T-helper 2 cell (primary cell): ENCODE measurements around the gene GRK4.
"Not testable (repeated sequence)": the region's sequence is repeated elsewhere in the genome, so short reads cannot be mapped to it uniquely, and the experiment has no call there.

ENCODE experiments used
- DNase-seq, 5 experiments: peaks; one replicate each; pipeline versions ENCODE4 v3.0.0 to v3.0.0-alpha.2; 2012 to 2022

Gene GRK4

DNA sequence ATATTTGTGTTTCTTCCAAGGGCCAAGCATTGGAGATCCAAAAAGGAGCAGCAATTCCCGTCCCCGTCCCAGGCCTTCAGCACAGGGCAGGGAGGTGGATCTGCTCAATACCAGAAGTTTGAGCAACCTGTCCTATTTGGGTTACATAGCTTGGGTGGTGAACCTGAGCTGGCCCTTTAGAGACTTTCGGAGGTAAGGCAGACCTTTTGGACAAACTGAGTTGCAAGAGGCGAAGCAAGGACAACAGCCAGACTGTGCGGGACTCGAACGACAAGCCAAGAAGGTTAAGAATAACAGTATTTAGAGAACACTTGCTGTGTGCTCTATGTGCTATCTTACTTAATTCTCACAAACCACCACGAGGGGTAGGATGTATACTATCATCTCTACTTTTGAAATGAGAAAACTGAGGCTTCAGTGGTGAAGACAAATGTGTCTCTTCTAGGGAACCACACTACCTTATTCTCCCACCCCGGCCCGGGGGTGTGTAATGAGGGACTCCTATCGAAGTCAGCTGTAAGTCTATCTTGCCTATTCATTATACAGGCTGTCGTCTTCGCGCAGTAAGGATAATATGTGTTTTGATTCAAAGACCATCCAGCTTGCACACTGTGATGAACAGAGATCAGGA, 1.4 kb upstream of the GRK4 start:
- peak in 3 of 5 experiments; percentile 24 to 88 (median 62) for DNase-seq

DNA sequence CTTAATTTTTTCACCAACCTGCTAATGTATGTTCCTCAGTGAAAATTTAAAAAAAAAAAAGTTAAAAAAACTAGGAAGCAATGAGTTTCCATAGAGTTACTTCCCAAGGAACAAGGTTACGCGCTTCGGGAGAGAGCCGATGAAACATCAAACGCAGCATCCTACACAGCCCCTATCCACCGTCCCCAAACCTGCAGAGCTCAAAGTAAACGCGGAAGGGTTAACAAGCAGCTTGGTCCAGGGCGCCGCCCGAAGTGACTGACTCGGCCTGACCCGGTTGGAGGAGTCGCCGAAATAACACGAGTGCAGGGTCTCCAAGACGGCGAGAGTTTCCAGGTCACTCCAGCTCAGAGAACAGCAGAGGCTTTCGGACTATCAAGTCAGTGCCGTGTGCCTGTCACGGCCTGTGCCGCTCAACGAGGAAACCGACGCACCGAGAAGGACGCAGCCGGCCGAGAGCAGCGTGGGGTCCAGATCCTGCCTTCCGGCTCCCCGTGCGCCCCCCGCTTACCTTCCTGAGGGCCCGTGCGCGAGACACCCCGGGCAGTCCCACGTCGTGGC, 677 bp upstream of the GRK4 start:
- DNase-seq: peak in 2 of 5 experiments; percentile 13 to 55

DNA sequence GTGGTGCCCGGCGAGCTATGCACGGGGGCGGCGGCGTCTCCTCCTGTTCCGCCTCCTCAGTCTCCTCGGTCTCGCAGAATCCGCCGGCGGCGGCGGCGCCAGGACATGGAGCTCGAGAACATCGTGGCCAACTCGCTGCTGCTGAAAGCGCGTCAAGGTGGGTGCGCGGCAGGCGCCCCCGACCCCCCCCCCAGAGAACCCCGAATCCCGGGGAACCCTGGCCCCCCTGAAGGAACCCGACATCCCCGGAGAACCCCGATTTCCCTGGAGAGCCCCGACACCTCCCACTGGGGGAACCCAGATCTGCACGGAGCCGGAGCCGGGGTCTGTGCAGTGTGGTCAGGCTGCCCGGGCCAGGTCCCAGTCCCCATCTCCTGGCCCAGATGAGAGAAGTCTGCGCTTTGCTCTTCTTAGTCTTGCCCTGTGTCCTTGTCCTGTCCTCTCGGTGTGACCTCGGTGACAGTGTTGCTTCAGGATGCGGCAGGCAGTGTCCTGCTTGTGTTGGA, 648 bp downstream of the GRK4 start:
- DNase-seq: peak in 1 of 5 experiments; percentile 70

DNA sequence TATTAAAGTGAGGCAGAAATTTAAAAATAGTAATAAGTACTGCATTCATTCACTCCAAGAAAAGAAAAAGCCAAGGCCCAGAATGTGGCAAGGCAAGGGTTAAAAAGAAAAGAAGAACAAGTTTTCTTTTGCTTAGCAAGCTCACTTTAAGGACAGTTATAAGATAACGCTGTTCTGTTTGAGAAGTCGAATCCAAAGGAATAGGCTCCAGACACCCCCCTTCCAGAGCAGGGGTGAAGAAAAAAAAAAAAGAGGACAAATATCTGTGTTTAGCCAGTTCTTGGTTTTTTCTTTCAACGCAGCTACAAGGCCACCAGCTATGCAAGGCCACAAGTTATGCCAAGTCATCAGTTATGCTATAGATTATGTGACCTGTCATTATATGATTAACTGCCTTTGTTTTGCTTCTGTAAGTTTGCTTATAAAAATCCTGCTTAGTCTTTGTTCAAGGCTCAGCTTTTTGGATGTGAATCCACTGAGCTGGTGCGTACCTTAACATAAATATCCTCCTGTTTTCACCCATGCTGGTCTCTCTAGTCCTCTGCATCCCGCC, 1.4 kb downstream of the GRK4 start:
- no peak for DNase-seq

DNA sequence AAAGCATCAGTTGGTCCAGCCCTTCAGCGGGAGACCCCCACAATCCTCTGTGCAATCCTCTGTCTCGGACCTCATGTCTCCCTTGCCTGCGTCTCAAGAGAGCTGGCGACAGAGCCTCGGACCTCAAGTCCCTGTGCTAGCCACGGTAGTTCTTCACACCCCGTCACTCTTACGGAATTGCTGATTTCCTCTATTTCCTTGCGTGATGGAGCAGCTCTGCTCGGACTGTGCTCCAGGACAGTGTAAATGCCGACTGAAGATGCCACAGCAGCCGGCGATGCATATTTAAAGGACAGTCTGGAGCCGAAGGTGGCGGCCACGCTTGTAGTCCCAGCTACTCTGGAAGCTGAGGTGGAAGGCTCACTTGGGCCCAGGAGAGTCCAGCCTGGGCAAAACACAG, 1.9 kb downstream of the GRK4 start:
- DNase-seq: no peak

DNA sequence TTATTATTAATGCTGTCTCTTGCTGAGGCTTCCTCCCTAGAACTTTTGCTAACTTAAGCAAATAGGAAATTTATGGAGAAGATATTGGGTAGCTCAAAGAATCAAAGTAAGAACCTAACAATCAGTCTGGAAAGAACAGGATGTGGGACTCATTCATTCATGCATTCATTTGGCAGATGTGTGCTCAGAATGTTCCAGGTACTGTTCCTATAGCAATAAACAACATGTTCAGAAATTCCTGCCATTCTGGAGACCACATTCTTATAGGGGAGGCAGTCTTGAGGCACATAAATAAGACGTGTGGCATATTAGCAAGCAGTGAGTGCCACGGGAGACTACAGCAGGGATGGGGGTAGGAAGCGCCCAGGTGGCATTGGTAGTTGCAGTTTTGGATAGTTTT, 5.0 kb downstream of the GRK4 start:
- DNase-seq: no peak

DNA sequence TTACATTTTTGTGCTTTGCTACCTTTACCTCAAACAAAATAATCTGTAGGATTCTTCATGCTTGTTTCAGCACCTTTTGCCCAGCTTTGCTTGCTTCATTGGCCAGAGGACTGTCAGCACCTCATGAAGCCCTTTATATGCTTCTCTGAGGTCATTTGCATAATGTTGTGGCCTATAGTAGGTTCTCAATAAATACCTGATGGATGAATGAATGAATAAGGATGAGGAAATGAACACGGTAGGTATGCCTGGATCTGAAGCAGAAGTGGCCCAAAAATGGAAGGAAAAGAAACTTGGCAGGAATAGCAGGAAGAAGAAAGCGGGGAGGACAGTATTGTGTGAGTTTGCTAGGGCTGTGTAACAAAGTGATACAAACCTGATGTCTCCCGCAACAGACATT, 7.9 kb downstream of the GRK4 start:
- no peak for DNase-seq

DNA sequence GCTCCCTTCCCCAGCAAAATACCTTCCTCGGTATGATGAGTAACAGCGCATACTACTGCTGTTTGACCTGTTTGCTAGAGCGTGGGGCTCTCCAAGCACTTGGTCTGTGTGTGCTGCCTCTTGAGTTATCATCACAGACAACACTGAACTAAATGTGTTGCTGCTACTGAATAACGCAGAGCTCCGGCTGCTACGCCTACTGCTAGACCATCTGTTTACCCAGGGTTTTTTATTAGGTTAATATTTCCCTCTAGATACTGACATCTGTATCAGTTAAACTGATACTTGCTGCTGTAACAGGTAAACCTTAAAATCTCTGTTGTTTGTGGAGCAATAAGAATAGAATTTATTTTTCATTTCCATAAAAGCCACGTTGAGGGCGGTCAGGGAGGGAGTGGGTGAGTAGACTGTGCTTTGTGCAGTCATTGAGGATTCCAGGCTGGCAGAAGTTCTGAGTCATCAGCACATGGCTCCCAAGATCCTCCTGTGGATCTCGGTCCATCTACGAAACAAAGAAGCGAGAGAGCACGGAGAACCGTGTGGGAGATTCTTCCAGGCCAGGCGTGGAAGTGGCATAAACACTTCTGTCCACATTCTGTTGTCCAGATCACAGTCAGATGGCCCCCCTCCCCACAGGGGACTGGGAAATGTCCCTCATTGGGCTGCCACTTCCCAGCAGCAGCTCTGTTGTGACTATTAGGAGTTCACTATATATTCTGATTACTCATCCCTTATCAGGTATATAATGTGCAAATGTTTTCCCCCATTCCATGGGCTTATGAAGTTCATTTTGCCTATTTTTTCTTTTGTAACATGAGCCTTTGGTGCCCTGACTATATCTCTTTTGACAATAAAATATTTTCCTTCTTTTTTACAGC, 14.1 kb downstream of the GRK4 start:
- DNase-seq: no peak

DNA sequence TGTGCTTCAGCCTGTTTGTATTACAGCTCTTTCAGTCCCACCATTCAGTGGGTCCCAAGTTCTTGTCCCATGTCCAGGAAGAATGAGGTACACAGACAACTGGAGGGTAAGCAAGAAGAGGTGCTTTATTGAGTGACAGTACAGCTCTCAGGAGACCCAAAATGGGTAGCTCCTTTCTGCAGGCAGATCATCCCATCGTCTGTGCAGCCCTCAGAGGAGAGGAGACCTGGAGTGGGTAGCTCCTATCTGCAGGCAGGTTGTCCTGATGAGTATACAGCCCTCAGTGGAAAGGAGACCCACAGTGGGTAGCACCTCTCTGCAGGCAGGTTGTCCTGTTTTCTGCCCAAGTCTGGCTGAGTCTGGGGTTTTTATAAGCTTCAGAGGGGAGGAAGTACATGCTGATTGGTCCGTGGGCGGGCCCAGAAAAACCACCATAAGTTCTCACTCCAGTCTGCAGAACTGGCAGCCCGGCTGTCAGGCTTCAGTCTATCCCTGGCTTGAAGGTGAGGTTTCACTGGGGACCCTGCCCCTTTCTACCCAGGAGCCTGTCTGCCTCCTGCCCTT, 18.0 kb downstream of the GRK4 start:
- DNase-seq: peak in 1 of 5 experiments; percentile 6

DNA sequence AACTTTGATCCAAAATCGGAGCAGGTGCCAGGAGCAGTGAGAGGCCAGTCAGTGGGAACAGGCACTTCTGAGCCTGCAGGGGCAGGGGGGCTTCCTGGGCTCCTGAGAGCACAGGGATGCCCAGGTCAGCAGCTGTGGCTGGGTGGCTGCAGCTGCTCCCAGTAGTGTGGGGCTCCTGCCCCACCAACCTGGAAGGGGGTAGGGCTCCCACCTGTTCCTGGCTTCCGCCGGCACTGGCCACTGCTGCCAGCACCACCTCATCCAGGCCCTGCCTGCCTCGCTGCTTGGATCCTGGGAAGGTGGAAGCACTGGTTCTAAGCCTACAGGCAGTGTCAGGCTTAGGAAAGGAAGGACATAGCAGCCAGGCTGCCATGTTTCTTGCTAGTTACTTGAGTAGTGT, 18.6 kb downstream of the GRK4 start:
- DNase-seq: no peak

DNA sequence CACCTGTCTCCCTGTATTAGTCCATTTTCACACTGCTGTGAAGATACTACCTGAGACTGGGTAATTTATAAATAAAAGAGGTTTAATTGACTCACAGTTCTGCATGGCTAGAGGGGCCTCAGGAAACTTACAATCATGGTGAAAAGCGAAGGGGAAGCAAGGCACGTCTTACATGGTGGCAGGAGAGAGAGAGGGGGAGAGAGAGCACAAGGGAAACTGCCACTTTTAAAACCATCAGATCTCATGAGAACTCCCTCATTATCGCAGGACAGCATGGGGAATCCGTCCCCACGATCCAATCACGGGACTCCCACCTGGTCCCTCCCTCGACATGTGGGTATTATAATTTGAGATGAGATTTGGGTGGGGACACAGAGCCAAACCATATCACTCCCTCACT, 20.3 kb downstream of the GRK4 start:
- not testable (repeated sequence) for DNase-seq

DNA sequence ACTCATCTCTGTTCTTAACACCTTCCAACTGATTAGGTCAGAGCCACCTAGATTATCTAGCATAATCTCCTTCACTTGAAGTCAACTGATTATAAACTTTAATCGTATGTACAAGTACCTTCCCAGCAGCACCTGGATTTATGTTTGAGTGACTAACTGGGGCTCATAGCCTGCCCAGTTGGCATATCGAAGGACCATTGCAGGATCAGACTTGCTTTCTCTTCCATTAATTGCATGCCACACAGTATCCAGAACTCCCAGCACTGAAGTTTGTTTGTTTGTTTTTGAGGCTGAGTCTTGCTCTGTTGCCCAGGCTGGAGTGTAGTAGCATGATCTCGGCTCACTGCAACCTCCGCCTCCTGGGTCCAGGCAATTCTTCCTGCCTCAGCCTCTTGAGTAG, 27.9 kb downstream of the GRK4 start:
- DNase-seq: no peak

DNA sequence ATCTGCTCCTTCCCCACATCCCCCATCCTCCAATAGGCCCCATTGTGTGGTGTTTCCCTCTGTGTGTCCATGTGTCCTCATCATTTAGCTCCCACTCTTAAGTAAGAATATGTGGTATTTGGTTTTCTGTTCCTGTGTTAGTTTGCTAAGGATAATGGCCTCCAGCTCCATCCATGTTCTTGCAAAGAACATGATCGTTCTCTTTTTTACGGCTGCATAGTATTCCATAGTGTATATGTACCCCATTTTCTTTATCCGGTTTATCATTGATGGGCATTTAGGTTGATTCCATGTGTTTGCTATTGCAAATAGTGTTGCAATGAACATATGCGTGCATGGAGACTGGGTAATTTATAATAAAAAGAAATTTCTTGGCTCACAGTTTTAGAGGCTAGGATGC, 31.5 kb downstream of the GRK4 start:
- no peak for DNase-seq

DNA sequence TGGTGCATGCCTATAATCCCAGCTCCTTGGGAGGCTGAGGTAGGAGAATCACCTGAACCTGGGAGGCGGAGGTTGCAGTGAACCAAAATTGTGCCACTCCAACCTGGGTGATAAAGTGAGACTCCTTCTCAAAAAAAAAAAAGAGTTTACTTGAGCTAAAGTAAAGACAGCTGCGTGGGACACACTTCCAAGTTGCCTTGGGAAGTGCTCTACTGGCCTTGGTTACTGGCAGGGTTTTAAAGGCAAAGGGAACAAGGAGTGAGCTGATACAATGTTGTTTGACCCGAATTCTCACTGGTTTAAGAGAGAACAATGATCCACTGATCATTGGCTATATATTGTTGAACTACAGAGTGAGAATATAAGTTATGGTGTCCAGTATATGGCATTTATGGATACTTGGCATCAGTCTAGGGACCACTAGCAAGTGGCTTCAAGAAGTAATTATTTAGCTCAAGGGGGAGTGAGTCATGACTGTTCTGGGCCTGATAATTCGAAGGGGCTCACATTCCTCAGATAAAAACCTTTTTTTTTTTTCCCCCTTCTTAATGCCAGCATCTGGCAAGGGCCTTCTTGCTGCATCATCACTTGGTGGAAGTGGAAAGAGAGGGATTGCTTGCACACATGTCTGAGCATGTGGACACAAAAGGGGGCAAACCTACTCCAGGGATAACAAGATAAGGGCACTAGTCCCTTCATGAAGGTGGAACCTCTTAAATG, 32.3 kb downstream of the GRK4 start:
- no peak for DNase-seq

DNA sequence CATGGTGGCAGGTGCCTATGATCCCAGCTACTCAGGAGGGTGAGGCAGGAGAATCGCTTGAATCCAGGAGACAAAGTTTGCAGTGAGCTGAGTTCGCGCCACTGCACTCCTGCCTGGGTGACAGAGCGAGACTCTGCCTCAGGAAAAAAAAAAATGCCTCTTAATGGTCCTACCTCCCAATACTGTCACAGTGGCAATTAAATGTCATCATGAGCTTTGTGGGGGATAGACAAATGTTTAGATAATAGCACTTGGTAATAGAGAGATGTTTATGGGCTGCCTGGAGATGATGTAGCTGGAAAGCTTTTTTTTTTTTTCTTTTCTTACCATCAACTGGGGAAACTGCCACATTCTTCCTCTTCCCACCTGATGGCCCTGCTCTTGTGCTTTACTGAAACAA, 33.0 kb downstream of the GRK4 start:
- no peak for DNase-seq

DNA sequence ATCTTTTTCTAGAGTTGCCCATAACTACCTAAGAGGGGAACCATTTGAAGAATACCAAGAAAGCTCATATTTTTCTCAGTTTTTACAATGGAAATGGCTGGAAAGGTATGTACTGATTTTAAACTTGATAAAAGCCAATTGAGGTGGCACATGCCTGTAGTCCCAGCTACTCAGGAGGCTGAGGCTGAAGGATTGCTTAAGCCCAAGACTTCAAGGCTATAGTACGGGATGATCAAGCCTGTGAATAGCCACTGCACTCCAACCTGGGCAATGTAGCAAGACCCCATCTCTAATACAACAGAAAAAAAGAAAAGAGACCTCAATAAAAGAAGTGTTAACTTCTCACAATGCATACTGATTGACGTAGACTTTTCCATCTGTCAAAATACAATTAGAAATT, 44.4 kb downstream of the GRK4 start:
- DNase-seq: no peak

DNA sequence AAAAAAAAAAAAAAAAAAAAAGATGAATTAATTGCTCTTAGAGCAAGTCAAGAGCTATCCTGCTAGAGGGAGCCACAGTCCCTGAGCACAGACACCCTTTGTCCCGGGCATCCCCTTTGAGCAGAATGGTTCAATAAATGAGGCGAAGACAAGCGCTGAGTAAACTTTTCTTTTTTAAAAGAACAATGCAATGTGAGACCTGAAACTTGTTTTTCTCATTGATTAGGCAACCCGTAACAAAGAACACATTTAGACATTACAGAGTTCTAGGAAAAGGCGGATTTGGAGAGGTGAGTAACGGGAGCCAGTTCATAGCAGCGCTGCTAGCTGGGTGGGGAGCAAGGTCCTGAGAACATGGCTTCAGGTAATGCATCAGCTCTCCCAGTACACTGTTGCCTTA, 46.1 kb downstream of the GRK4 start:
- DNase-seq: peak in 1 of 5 experiments; percentile 71

DNA sequence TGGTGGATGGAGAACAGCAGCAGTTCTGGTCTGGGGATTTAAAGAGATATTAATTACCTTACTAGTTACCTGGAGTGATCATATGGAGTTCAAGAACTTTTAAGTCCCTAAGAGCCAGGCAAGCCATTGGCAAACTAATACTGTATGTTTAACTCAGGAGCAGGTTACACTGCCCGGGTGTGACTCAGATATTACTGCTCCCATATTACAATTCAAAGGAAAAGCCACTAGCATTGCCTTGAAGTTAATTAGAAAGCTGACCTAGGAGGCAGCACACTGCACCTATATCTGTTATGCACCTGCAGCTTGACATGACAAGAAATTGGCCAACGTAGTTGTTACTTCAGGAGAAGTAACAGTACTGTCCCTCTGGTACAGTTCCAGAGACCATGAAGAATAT, 47.2 kb downstream of the GRK4 start:
- no peak for DNase-seq

DNA sequence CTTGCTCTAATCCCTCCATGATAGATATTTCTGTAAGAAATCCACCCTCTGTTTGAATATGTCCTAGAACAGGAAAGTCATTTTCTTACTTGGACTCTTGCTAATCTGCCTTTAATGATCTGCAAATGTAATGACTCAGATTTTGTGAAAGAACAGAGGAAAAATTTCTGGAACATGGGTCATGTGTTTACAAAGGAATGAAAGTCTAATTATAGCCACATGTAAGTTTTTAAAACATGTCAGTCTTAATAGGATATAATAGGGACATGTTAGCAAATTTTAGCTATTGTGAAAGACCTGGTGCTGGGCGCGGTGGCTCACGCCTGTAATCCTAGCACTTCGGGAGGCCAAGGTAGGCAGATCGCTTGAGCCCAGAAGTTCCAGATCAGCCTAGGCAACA, 47.6 kb downstream of the GRK4 start:
- DNase-seq: no peak

DNA sequence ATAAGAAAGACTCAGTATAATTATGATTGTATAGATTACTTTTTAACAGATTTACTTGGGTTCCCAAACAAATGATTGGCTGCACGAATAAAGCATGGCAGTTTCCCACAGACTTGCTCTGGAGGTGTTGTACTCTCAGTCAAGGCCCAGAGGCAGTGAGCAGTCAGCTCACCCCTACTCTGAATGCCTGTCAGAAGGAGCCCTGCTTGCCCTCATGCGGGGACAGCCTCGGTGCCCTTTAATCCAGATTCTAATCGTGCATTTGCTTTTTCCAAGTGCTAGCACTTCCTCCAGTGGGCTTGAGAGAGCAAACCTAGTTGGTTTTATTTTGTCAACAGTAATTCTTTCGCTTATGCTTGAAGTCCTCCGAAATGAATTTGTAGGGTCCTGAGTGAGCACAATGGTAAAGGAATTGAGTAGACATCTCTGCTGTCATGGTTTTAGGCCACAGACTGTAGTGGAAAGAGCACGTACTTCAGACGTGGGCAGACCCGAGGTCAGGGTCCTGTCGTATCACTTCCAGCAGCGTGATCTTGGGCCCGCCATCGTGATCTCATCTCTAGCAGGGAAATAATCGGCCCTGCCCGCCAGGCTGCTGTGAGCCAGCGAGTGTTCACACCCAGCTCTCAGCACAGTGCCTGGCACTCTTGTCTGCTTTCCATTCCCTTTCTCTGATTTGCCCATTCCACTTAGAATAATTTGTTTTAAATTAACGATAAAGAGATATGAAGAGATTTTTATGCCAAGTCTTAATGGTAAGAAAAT, 48.3 kb downstream of the GRK4 start:
- no peak for DNase-seq

DNA sequence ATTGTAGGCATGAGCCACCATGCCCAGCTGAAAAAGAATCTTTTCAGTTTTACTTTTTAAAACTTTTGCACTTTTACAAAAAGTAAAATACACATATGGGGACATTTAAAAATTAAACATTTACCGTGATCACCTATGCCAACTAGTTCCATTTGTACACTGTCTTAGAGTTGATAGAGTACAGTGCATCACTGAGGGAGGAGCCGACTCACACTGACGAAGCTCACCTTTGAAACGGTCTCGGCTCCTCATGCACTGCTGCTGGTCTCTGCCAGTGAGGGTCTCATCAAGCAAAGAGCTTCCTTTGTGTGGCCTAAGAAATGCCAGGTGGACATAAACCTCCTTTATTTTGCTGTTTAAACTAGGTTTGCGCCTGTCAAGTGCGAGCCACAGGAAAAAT, 50.0 kb downstream of the GRK4 start:
- no peak for DNase-seq
